Thyroid gland (tissue), 4 donors: ENCODE data around the gene ZRSR2. TPM values are rescaled to one million over a fixed set of nuclear protein-coding genes. Genes with fewer than 3 reads are reported as not detected.

Experiments
- DNase-seq, 2 donors: peaks; one replicate each; pipeline ENCODE4 v3.0.0-alpha.2; 2019
- H3K27ac ChIP-seq, 3 donors: fragments of 200-600 bp; sonication (generic); 1 replicate in 2 of 3; 2 replicates in 1 of 3; pipeline ENCODE4 v1.5.1; 2016 to 2019; ENCODE audit warnings: mild to moderate bottlenecking in 1 of 3, moderate library complexity in 1 of 3
- H3K27me3 ChIP-seq: fragments of 200-600 bp; sonication (generic); one replicate; pipeline ENCODE4 v1.5.1; 2019
- H3K36me3 ChIP-seq, 2 donors: fragments of 200-600 bp; sonication (generic); one replicate each; pipeline ENCODE4 v1.5.1; 2016 to 2019
- H3K4me1 ChIP-seq, 2 donors: fragments of 200-600 bp; sonication (generic); one replicate each; pipeline ENCODE4 v1.5.1; 2017 to 2019
- H3K4me3 ChIP-seq, 3 donors: fragments of 200-600 bp; sonication (generic); replicated peaks in 1 of 3; 1 replicate in 2 of 3; 2 replicates in 1 of 3; pipeline ENCODE4 v1.5.1; 2016; ENCODE audit warnings: mild to moderate bottlenecking in 1 of 3
- H3K9me3 ChIP-seq: fragments of 200-600 bp; sonication (generic); one replicate; pipeline ENCODE4 v1.5.1; 2017
- POLR2A ChIP-seq, 2 donors: fragments of 450-650 bp; IDR thresholded peaks; one replicate each; pipeline ENCODE4 v1.6.1; 2017; ENCODE audit warnings: antibody characterized with exemption in 2 of 2, mild to moderate bottlenecking in 2 of 2, moderate library complexity in 1 of 2
- WGBS, 2 donors: methylation state at CpG; one replicate each; pipeline ENCODE4 v1.1.5; 2017; 5-methylcytosine and 5-hydroxymethylcytosine counted together
- intact Hi-C: fragments of 100-400 bp; cut with DNase I; formaldehyde crosslinking; loops from one replicate; pipeline ENCODE4 v1.15.1; 2023
- total RNA-seq, 4 donors: library from RNA; depleted of rRNA; stranded (reverse); fragments of >200 nt; gene quantifications; one replicate each; pipeline ENCODE4 v1.2.3, GENCODE V29; 2016
- TF ChIP-seq, protein P1 (sequence below), 6 experiments: fragments of 200-600 bp in 3 of 6; fragments of 450-650 bp in 3 of 6; sonication (generic) in 3 of 6; IDR thresholded peaks; one replicate each; pipeline ENCODE4 v1.5.1; 2016 to 2019; ENCODE audit warnings: antibody characterized with exemption in 6 of 6, mild to moderate bottlenecking in 2 of 6, inconsistent platforms in 1 of 6, moderate library complexity in 1 of 6

The ZRSR2 gene
- total RNA-seq, 4 donors from 2014 or later = 3.3 to 106 (median 13.2) TPM

DNA sequence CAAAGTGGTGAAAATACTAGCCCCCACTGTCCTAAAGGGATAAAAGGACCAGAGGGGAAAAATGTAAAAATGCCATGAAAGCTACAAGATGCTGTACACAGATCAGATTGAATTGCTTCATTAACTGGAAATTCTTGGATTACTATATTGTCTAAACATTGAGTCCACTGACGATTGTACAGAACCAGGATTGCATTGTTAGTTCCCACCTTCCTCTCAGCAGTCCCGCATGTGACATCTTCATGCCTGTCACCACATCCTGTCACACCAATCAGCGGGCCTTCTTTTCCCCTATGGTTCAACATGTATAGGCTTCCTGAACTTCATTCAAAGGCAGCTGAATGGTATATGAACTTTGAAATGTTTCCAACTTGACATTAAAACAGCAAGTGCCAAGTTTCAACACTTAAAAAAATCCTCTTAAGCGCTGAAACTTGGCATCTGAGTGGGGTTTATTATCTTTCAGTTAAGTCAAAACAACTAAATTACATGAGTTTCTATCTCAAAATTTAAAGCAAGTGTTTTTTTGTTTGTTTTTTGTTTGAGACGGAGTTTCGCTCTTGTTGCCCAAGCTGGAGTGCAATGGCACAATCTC, 24.6 kb downstream of the ZRSR2 start:
- H3K9me3 ChIP-seq = no peaks in the 10 kb centered on the region
- WGBS, 2 donors = 84 to 96% methylated on average over 6 of the region's 6 CpGs
- intact Hi-C loops = no loop called here
- H3K36me3 ChIP-seq = peaks cover 21 to 33% of the 10 kb centered on the region in 2 donors
- no peak for DNase-seq
- no peak for TF ChIP-seq POLR2A (IDR thresholded peaks at IDR 0.05)
- TF ChIP-seq, protein P1, sequence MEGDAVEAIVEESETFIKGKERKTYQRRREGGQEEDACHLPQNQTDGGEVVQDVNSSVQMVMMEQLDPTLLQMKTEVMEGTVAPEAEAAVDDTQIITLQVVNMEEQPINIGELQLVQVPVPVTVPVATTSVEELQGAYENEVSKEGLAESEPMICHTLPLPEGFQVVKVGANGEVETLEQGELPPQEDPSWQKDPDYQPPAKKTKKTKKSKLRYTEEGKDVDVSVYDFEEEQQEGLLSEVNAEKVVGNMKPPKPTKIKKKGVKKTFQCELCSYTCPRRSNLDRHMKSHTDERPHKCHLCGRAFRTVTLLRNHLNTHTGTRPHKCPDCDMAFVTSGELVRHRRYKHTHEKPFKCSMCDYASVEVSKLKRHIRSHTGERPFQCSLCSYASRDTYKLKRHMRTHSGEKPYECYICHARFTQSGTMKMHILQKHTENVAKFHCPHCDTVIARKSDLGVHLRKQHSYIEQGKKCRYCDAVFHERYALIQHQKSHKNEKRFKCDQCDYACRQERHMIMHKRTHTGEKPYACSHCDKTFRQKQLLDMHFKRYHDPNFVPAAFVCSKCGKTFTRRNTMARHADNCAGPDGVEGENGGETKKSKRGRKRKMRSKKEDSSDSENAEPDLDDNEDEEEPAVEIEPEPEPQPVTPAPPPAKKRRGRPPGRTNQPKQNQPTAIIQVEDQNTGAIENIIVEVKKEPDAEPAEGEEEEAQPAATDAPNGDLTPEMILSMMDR (IDR thresholded peaks at IDR 0.05) = no peak
- H3K4me1 ChIP-seq = no peaks in the 10 kb centered on the region
- no peak overlapping the region for H3K27ac ChIP-seq
- no peaks in the 10 kb centered on the region for H3K27me3 ChIP-seq
- no peak overlapping the region for H3K4me3 ChIP-seq

DNA sequence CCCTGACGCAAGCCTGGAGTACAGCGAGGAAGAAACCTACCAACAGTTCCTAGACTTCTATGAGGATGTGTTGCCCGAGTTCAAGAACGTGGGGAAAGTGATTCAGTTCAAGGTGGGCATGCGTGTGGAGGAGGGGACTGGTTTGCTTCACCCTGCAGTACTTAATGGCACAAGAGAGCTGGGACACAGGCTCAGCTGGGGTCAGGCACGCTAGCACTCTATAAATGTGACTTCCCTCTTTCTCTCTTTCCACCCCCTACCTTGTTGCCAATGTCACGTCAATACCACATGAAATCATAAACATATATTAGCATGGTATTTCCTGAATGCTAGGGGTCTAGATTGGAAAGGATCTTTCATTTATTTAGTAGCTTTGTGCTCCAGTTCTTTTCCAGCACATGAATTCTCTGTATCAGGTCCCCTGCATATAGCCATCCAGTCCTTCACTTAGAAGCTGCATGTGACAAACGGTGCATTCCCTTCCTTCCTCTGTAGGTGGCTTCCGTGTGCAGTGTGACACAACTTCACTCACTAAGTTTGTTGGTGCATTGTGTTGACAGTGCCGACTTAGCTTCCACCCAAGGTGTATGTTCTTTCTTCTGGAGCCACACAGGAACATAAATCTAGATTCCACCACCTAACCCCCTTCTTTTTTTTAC, 25.6 kb downstream of the ZRSR2 start:
- no peak for DNase-seq
- peaks cover 23 to 39% of the 10 kb centered on the region in 2 donors for H3K36me3 ChIP-seq
- 74 to 77% methylated on average over 10 of the region's 10 CpGs for WGBS, 2 donors
- H3K4me1 ChIP-seq = no peaks in the 10 kb centered on the region
- H3K27me3 ChIP-seq = no peaks in the 10 kb centered on the region
- no peak overlapping the region for H3K27ac ChIP-seq
- H3K9me3 ChIP-seq = no peaks in the 10 kb centered on the region
- no peak for TF ChIP-seq POLR2A (IDR thresholded peaks at IDR 0.05)
- TF ChIP-seq, protein P1 (IDR thresholded peaks at IDR 0.05) = no peak
- intact Hi-C loops = no loop called here
- H3K4me3 ChIP-seq = no peak overlapping the region

DNA sequence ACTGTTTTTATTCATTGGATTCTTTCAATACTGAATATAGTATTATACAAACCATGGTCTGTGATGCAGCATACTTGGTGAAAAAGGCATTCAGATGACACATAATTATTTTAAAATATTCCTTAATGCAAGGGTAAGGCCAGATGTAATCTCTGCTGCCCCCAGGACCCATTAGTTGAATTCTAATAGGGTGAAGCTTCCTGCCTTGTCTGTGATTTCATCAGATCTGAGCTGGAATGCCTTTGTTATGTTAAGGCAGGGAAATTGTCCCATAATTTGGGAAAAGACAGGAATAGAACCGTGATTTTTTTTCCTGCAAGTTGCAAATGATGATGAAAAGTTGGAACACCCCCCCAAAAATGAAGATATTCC, 26.1 kb downstream of the ZRSR2 start:
- no peak for DNase-seq
- Histone ChIP-seq H3K4me1 (no peaks in the 10 kb centered on the region), H3K4me3 (no peak overlapping the region), H3K27me3 (no peaks in the 10 kb centered on the region), H3K27ac (no peak overlapping the region), H3K9me3 (no peaks in the 10 kb centered on the region), H3K36me3 (peaks cover 23 to 42% of the 10 kb centered on the region in 2 donors)
- TF ChIP-seq POLR2A (IDR thresholded peaks at IDR 0.05) = no peak
- TF ChIP-seq, protein P1 (IDR thresholded peaks at IDR 0.05) = no peak
- intact Hi-C loops = no loop called here
- WGBS, 2 donors = 48 to 58% methylated on average over 1 of the region's 1 CpG

DNA sequence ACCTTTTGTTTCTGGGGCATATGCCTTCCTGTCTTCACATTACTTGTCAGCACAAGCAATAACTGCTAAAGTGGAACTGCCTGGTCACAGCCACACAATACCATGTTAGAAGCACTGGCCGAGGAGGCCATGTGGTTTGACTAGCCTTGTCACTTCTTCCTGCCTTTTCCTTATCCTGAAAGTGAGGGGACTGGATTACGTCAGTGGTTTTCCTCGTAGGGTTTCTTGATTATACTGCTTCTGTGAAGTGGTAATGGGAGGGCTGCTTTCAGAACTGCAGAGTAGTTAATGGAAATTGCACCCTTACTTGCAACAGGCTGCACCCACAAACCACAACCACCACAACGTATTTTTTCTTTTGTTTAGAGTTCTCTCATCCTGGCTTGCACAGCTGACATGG, 26.6 kb downstream of the ZRSR2 start:
- intact Hi-C loops = no loop called here
- Histone ChIP-seq H3K4me1 (no peaks in the 10 kb centered on the region), H3K36me3 (peaks cover 23 to 42% of the 10 kb centered on the region in 2 donors), H3K4me3 (no peak overlapping the region), H3K27ac (no peak overlapping the region), H3K9me3 (no peaks in the 10 kb centered on the region), H3K27me3 (no peaks in the 10 kb centered on the region)
- no peak for TF ChIP-seq POLR2A (IDR thresholded peaks at IDR 0.05)
- TF ChIP-seq, protein P1 (IDR thresholded peaks at IDR 0.05) = no peak
- 75 to 78% methylated on average over 4 of the region's 4 CpGs for WGBS, 2 donors
- DNase-seq = no peak
